Measurements from ENCODE around the gene POU6F2.
"Not testable (repeated sequence)": the region's sequence is repeated elsewhere in the genome, so short reads cannot be mapped to it uniquely, and the experiment has no call there.

The POU6F2 gene

DNA sequence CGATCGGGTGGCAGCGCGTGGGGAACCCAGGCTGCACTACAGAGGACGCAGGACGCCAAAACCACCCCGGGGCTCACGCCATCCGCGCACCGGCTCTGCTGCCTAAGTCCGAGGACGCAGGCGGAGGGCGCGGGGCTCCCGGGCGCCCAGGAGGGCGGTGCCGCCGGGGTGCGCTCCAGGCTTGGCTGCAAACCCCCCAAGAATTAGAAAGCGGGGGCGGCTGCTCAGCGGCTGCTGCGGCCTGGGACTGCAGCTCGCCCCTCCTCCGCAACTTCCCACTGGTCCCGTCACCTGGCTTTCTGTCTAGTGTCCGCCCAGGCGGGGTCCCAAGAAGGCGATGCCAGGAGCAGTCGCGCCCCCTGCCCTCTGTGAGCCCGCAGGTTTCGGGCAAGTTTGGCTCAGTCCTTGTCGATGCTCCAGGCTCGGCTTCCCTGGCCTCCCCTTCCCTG is 1.7 kb upstream of the POU6F2 start:
- Histone ChIP-seq H3K9me3 (ENCODE audit: control insufficient read depth in 1 of 2, low read length in 2 of 2) (no peaks in the 10 kb centered on the region), H3K4me3 (ENCODE audit: low read depth in 1 of 2, low read length in 2 of 2) (no peak overlapping the region), H3K27me3 (ENCODE audit: control insufficient read depth in 1 of 2, insufficient read depth in 2 of 2, low read length in 2 of 2) (peaks cover 3 to 27% of the 10 kb centered on the region in 2 donors), H3K27ac (ENCODE audit: low read depth, low read length) (no peak overlapping the region), H3K9ac (ENCODE audit: low read depth in 1 of 2, low read length in 2 of 2) (no peak overlapping the region), H3K4me1 (ENCODE audit: control insufficient read depth in 1 of 2, insufficient read depth in 2 of 2, low read length in 2 of 2) (no peaks in the 10 kb centered on the region), H3K36me3 (ENCODE audit: control insufficient read depth in 1 of 2, insufficient read depth in 2 of 2, low read length in 2 of 2) (no peaks in the 10 kb centered on the region)

GRCh38 chr7:38978491-38978890 is 782 bp downstream of the POU6F2 start:
- Histone ChIP-seq H3K9ac (ENCODE audit: low read depth in 1 of 2, low read length in 2 of 2) (no peak overlapping the region), H3K27ac (ENCODE audit: low read depth, low read length) (no peak overlapping the region), H3K9me3 (ENCODE audit: control insufficient read depth in 1 of 2, low read length in 2 of 2) (no peaks in the 10 kb centered on the region), H3K4me3 (ENCODE audit: low read depth in 1 of 2, low read length in 2 of 2) (no peak overlapping the region), H3K4me1 (ENCODE audit: control insufficient read depth in 1 of 2, insufficient read depth in 2 of 2, low read length in 2 of 2) (no peaks in the 10 kb centered on the region), H3K36me3 (ENCODE audit: control insufficient read depth in 1 of 2, insufficient read depth in 2 of 2, low read length in 2 of 2) (no peaks in the 10 kb centered on the region), H3K27me3 (ENCODE audit: control insufficient read depth in 1 of 2, insufficient read depth in 2 of 2, low read length in 2 of 2) (peaks cover 3 to 27% of the 10 kb centered on the region in 2 donors)

- Histone ChIP-seq H3K27me3 (ENCODE audit: control insufficient read depth in 1 of 2, insufficient read depth in 2 of 2, low read length in 2 of 2) (no peaks in the 10 kb centered on the region), H3K9me3 (ENCODE audit: control insufficient read depth in 1 of 2, low read length in 2 of 2) (no peaks in the 10 kb centered on the region), H3K9ac (ENCODE audit: low read depth in 1 of 2, low read length in 2 of 2) (no peak overlapping the region), H3K36me3 (ENCODE audit: control insufficient read depth in 1 of 2, insufficient read depth in 2 of 2, low read length in 2 of 2) (no peaks in the 10 kb centered on the region), H3K4me1 (ENCODE audit: control insufficient read depth in 1 of 2, insufficient read depth in 2 of 2, low read length in 2 of 2) (no peaks in the 10 kb centered on the region), H3K4me3 (ENCODE audit: low read depth in 1 of 2, low read length in 2 of 2) (no peak overlapping the region), H3K27ac (ENCODE audit: low read depth, low read length) (no peak overlapping the region)
Measured at GRCh38 chr7:38992203-38992602, 14.5 kb downstream of the POU6F2 start.

DNA sequence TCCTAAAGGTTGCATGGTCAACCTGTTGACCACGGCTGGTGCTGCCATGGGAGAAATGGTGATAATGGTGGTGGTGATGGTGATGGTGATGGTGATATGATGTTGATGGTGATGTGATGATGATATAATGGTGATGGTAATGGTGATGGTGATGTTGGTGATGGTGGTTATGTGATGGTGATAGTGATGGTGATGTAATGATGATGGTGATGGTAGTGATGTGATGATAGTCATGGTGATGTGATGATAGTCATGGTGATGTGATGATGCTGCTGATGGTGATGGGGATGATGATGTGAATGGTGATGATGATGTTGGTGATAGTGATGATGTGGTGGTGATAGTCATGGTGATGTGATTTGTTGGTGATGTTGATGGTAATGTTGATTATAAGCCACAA is 23.9 kb downstream of the POU6F2 start:
- no peak overlapping the region for H3K27ac ChIP-seq (ENCODE audit: low read depth, low read length)
- H3K36me3 ChIP-seq (ENCODE audit: control insufficient read depth in 1 of 2, insufficient read depth in 2 of 2, low read length in 2 of 2) = no peaks in the 10 kb centered on the region
- no peaks in the 10 kb centered on the region for H3K4me1 ChIP-seq (ENCODE audit: control insufficient read depth in 1 of 2, insufficient read depth in 2 of 2, low read length in 2 of 2)
- no peaks in the 10 kb centered on the region for H3K9me3 ChIP-seq (ENCODE audit: control insufficient read depth in 1 of 2, low read length in 2 of 2)
- H3K9ac ChIP-seq (ENCODE audit: low read depth in 1 of 2, low read length in 2 of 2) = no peak overlapping the region
- H3K4me3 ChIP-seq (ENCODE audit: low read depth in 1 of 2, low read length in 2 of 2) = no peak overlapping the region
- no peaks in the 10 kb centered on the region for H3K27me3 ChIP-seq (ENCODE audit: control insufficient read depth in 1 of 2, insufficient read depth in 2 of 2, low read length in 2 of 2)

- Histone ChIP-seq H3K36me3 (ENCODE audit: control insufficient read depth in 1 of 2, insufficient read depth in 2 of 2, low read length in 2 of 2) (no peaks in the 10 kb centered on the region), H3K4me3 (ENCODE audit: low read depth in 1 of 2, low read length in 2 of 2) (no peak overlapping the region), H3K27me3 (ENCODE audit: control insufficient read depth in 1 of 2, insufficient read depth in 2 of 2, low read length in 2 of 2) (no peaks in the 10 kb centered on the region), H3K9ac (ENCODE audit: low read depth in 1 of 2, low read length in 2 of 2) (no peak overlapping the region), H3K27ac (ENCODE audit: low read depth, low read length) (no peak overlapping the region), H3K9me3 (ENCODE audit: control insufficient read depth in 1 of 2, low read length in 2 of 2) (no peaks in the 10 kb centered on the region), H3K4me1 (ENCODE audit: control insufficient read depth in 1 of 2, insufficient read depth in 2 of 2, low read length in 2 of 2) (no peaks in the 10 kb centered on the region)
Measured at GRCh38 chr7:39002755-39003154, 25.0 kb downstream of the POU6F2 start.

DNA sequence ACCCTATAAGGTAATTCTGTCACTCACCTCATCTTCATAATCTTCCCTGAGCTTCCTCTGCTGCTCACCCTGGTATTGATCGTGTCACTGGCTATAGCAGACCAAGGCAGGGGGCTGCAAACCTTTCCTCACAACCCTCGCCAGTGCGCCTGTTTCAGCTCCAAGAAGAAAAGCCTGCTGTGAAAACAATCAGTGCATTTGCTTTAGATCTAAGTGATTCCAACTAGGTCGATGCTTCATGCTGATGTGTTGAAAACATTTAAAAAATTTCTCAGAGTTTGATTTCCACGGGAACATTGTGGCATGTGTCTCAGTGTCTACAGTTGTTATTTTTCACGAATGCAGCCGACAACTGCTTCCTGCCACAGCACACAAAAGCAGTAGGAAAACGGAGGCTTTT is 27.3 kb downstream of the POU6F2 start:
- Histone ChIP-seq H3K36me3 (ENCODE audit: control insufficient read depth in 1 of 2, insufficient read depth in 2 of 2, low read length in 2 of 2) (no peaks in the 10 kb centered on the region), H3K4me3 (ENCODE audit: low read depth in 1 of 2, low read length in 2 of 2) (no peak overlapping the region)

DNA sequence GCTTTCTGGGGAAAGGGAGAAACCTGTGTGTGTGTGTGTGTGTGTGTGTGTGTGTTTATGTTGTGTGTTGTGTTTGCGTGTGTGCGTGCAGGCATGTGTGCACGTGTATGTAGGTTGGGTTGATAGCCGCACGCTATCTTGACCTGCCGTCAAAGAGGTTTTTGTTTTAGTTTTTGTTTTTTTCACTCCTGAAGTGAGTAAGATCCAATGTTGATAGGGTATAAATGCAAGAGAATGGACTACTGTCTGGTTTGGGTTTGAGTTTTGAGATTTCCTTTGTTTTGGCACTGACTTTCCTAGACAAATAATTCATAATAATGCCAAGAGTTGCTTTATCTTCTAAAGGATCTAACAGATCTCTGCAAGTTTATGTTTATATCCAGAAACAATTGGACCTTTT is 27.8 kb downstream of the POU6F2 start:
- Histone ChIP-seq H3K9ac (ENCODE audit: low read depth in 1 of 2, low read length in 2 of 2) (no peak overlapping the region), H3K36me3 (ENCODE audit: control insufficient read depth in 1 of 2, insufficient read depth in 2 of 2, low read length in 2 of 2) (no peaks in the 10 kb centered on the region), H3K27me3 (ENCODE audit: control insufficient read depth in 1 of 2, insufficient read depth in 2 of 2, low read length in 2 of 2) (no peaks in the 10 kb centered on the region), H3K27ac (ENCODE audit: low read depth, low read length) (no peak overlapping the region), H3K9me3 (ENCODE audit: control insufficient read depth in 1 of 2, low read length in 2 of 2) (no peaks in the 10 kb centered on the region), H3K4me1 (ENCODE audit: control insufficient read depth in 1 of 2, insufficient read depth in 2 of 2, low read length in 2 of 2) (no peaks in the 10 kb centered on the region), H3K4me3 (ENCODE audit: low read depth in 1 of 2, low read length in 2 of 2) (no peak overlapping the region)

More for the DNA sequence above, 27.3 kb downstream of the POU6F2 start:
- no peaks in the 10 kb centered on the region for H3K27me3 ChIP-seq (ENCODE audit: control insufficient read depth in 1 of 2, insufficient read depth in 2 of 2, low read length in 2 of 2)
- H3K9me3 ChIP-seq (ENCODE audit: control insufficient read depth in 1 of 2, low read length in 2 of 2) = no peaks in the 10 kb centered on the region
- H3K27ac ChIP-seq (ENCODE audit: low read depth, low read length) = no peak overlapping the region
- no peaks in the 10 kb centered on the region for H3K4me1 ChIP-seq (ENCODE audit: control insufficient read depth in 1 of 2, insufficient read depth in 2 of 2, low read length in 2 of 2)
- no peak overlapping the region for H3K9ac ChIP-seq (ENCODE audit: low read depth in 1 of 2, low read length in 2 of 2)

DNA sequence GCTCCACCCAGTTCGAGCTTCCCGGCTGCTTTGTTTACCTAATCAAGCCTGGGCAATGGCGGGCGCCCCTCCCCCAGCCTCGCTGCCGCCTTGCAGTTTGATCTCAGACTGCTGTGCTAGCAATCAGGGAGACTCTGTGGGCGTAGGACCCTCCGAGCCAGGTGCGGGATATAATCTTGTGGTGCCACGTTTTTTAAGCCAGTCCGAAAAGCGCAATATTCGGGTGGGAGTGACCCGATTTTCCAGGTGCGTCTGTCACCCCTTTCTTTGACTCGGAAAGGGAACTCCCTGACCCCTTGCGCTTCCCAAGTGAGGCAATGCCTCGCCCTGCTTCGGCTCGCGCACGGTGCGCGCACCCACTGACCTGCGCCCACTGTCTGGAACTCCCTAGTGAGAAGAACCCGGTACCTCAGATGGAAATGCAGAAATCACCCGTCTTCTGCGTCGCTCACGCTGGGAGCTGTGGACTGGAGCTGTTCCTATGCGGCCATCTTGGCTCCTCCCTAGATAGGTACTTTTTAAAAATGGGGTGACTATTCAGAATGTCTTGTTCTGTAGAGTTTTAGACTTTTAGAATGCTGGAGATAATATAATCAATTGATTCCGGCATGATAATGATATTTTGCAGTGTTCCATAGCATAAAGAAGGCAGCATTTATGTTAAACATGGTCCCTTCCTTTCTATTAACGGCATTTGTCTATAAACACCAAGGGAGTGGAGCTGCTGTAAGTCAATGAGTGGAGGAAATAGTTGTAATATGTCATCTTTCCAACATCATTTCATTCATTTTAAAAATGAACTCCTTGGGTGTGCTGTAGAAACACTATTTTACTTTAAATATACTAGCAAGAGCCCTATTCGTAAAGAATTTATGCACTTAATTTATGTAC is 35.6 kb downstream of the POU6F2 start:
- H3K4me1 ChIP-seq (ENCODE audit: control insufficient read depth in 1 of 2, insufficient read depth in 2 of 2, low read length in 2 of 2); H3K4me3 ChIP-seq (ENCODE audit: low read depth in 1 of 2, low read length in 2 of 2); H3K36me3 ChIP-seq (ENCODE audit: control insufficient read depth in 1 of 2, insufficient read depth in 2 of 2, low read length in 2 of 2); H3K27me3 ChIP-seq (ENCODE audit: control insufficient read depth in 1 of 2, insufficient read depth in 2 of 2, low read length in 2 of 2); H3K9ac ChIP-seq (ENCODE audit: low read depth in 1 of 2, low read length in 2 of 2); H3K27ac ChIP-seq (ENCODE audit: low read depth, low read length); H3K9me3 ChIP-seq (ENCODE audit: control insufficient read depth in 1 of 2, low read length in 2 of 2): not testable (repeated sequence)

DNA sequence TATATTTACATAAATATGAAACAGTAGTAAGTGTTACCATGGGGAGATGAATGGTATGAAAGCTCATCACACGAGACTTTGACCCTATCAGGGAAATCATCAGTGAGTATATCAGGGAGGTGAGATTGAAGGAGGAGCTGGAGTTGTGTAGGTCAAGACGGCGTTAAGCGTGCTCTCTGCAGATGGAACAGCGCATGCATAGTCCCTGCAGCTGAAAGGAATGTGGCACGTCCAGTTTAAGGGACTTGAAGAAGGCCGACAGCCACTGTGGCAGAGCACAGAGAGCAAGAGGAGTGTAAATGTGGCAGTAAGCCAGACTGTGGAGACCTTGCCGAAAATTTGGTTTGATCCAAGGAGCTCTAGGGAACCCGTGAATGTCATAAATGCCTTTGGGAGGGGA is 38.9 kb downstream of the POU6F2 start:
- Histone ChIP-seq H3K36me3 (ENCODE audit: control insufficient read depth in 1 of 2, insufficient read depth in 2 of 2, low read length in 2 of 2) (no peaks in the 10 kb centered on the region), H3K4me1 (ENCODE audit: control insufficient read depth in 1 of 2, insufficient read depth in 2 of 2, low read length in 2 of 2) (no peaks in the 10 kb centered on the region), H3K9ac (ENCODE audit: low read depth in 1 of 2, low read length in 2 of 2) (no peak overlapping the region), H3K4me3 (ENCODE audit: low read depth in 1 of 2, low read length in 2 of 2) (no peak overlapping the region), H3K27me3 (ENCODE audit: control insufficient read depth in 1 of 2, insufficient read depth in 2 of 2, low read length in 2 of 2) (no peaks in the 10 kb centered on the region), H3K9me3 (ENCODE audit: control insufficient read depth in 1 of 2, low read length in 2 of 2) (no peaks in the 10 kb centered on the region), H3K27ac (ENCODE audit: low read depth, low read length) (no peak overlapping the region)

- no peaks in the 10 kb centered on the region for H3K36me3 ChIP-seq (ENCODE audit: control insufficient read depth in 1 of 2, insufficient read depth in 2 of 2, low read length in 2 of 2)
- no peaks in the 10 kb centered on the region for H3K9me3 ChIP-seq (ENCODE audit: control insufficient read depth in 1 of 2, low read length in 2 of 2)
- H3K27ac ChIP-seq (ENCODE audit: low read depth, low read length) = no peak overlapping the region
- H3K4me3 ChIP-seq (ENCODE audit: low read depth in 1 of 2, low read length in 2 of 2) = no peak overlapping the region
- no peaks in the 10 kb centered on the region for H3K27me3 ChIP-seq (ENCODE audit: control insufficient read depth in 1 of 2, insufficient read depth in 2 of 2, low read length in 2 of 2)
- H3K4me1 ChIP-seq (ENCODE audit: control insufficient read depth in 1 of 2, insufficient read depth in 2 of 2, low read length in 2 of 2) = no peaks in the 10 kb centered on the region
- no peak overlapping the region for H3K9ac ChIP-seq (ENCODE audit: low read depth in 1 of 2, low read length in 2 of 2)
Measured at GRCh38 chr7:39017369-39017915, 39.7 kb downstream of the POU6F2 start.
